ENCODE results near the gene TRIM24. TPM values are rescaled to one million over a fixed set of nuclear protein-coding genes. Genes with fewer than 3 reads are reported as not detected.

Gene TRIM24
- total RNA-seq, 2 donors from 2014 or later, result 14.2 to 16.4 TPM

GRCh38 chr7:138545123-138545522, 85.1 kb downstream of the TRIM24 start:
- TF ChIP-seq CTCF (IDR thresholded peaks at IDR 0.05), result no peak
- H3K36me3 ChIP-seq, result peaks cover 19% of the 10 kb centered on the region
- H3K4me1 ChIP-seq, result no peaks in the 10 kb centered on the region
- no peak overlapping the region for H3K27ac ChIP-seq
- no peaks in the 10 kb centered on the region for H3K9me3 ChIP-seq
- no peaks in the 10 kb centered on the region for H3K27me3 ChIP-seq
- no peak overlapping the region for H3K4me3 ChIP-seq
- no peak for DNase-seq (ENCODE audit: low spot score)

DNA sequence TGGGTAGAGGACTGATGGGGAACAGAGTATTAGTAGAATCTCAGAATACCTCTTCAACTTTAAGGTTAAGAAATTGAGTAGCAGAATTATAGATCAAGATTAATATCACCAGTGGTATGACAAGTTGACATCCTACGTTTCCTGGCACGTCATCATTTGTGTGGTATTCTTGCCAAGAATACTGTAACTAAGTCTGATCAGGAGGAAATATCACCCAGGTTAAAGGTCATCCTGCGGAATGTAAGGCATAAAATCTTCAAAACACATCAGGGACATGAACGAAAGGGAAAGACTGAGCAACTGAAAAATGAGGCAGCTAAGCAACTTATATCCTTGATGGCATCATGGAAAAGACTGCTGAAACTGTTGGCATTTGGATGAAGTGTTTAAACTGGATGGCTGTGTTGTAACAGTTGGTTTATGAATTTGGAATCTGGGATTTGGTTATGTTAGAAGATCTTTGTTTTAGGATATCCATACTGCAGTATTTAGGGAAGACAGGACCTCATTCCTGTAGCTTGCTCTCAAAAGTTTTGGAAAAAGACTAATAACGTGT, 86.1 kb downstream of the TRIM24 start:
- Histone ChIP-seq H3K27me3 (no peaks in the 10 kb centered on the region), H3K9me3 (no peaks in the 10 kb centered on the region), H3K4me1 (no peaks in the 10 kb centered on the region), H3K36me3 (peaks cover 18% of the 10 kb centered on the region), H3K4me3 (no peak overlapping the region), H3K27ac (no peak overlapping the region)
- no peak for TF ChIP-seq CTCF (IDR thresholded peaks at IDR 0.05)
- no peak for DNase-seq (ENCODE audit: low spot score)

- no peak for TF ChIP-seq CTCF (IDR thresholded peaks at IDR 0.05)
- DNase-seq (ENCODE audit: low spot score), result no peak
- no peaks in the 10 kb centered on the region for H3K27me3 ChIP-seq
- no peaks in the 10 kb centered on the region for H3K9me3 ChIP-seq
- no peaks in the 10 kb centered on the region for H3K4me1 ChIP-seq
- no peak overlapping the region for H3K4me3 ChIP-seq
- H3K27ac ChIP-seq, result no peak overlapping the region
- H3K36me3 ChIP-seq, result peaks cover 22% of the 10 kb centered on the region
These were observed 86.8 kb downstream of the TRIM24 start for GRCh38 chr7:138546829-138547228.

- Histone ChIP-seq H3K27ac (no peak overlapping the region), H3K27me3 (no peaks in the 10 kb centered on the region), H3K4me1 (no peaks in the 10 kb centered on the region), H3K9me3 (no peaks in the 10 kb centered on the region), H3K4me3 (no peak overlapping the region), H3K36me3 (peaks cover 35% of the 10 kb centered on the region)
- no peak for TF ChIP-seq CTCF (IDR thresholded peaks at IDR 0.05)
- no peak for DNase-seq (ENCODE audit: low spot score)
These were observed 89.0 kb downstream of the TRIM24 start for GRCh38 chr7:138549082-138549481.

DNA sequence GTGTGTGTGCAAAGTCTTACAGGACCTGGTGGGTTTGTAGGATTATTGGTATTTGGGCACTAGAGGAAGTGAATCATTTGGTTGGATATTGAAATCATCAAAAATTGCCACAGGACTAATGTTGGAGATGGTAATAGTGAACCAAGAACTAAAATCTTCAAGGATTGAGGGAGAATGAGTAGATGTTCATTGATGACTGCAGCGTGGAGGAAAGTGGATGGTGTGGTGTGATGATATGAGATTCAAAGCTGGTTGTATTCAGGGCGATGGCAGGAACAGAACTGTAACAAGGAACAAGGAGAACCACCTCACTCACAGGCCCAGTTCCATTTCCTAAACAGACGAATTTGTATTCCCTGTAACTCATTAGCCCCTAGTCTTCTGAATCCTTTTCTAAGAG, 90.3 kb downstream of the TRIM24 start:
- TF ChIP-seq CTCF (IDR thresholded peaks at IDR 0.05), result no peak
- Histone ChIP-seq H3K4me3 (no peak overlapping the region), H3K27ac (no peak overlapping the region), H3K36me3 (peaks cover 45% of the 10 kb centered on the region), H3K27me3 (no peaks in the 10 kb centered on the region), H3K4me1 (no peaks in the 10 kb centered on the region), H3K9me3 (no peaks in the 10 kb centered on the region)
- DNase-seq (ENCODE audit: low spot score), result no peak

GRCh38 chr7:138551102-138551501, 91.0 kb downstream of the TRIM24 start:
- peaks cover 0 to 6% of the 10 kb centered on the region in 2 donors for H3K9me3 ChIP-seq
- no peak for TF ChIP-seq CTCF (IDR thresholded peaks at IDR 0.05)

More at GRCh38 chr7:138551102-138551501, 91.0 kb downstream of the TRIM24 start:
- H3K4me3 ChIP-seq, result no peak overlapping the region
- H3K27ac ChIP-seq, result no peak overlapping the region
- H3K27me3 ChIP-seq, result no peaks in the 10 kb centered on the region
- no peak for DNase-seq (ENCODE audit: low spot score)
- H3K36me3 ChIP-seq, result peaks cover 53% of the 10 kb centered on the region
- no peaks in the 10 kb centered on the region for H3K4me1 ChIP-seq
